DMS 273 treated with DMSO at 0.1 percent for 48 hours (cell line): ENCODE measurements around the gene ARHGEF4.
A peak's percentile ranks its signal among the peaks of the same experiment; 100 is the strongest.

ENCODE experiments used
- DNase-seq: peaks from one replicate; lab custom pipeline; 2025; lab: John Stamatoyannopoulos, UW

The ARHGEF4 gene

DNA sequence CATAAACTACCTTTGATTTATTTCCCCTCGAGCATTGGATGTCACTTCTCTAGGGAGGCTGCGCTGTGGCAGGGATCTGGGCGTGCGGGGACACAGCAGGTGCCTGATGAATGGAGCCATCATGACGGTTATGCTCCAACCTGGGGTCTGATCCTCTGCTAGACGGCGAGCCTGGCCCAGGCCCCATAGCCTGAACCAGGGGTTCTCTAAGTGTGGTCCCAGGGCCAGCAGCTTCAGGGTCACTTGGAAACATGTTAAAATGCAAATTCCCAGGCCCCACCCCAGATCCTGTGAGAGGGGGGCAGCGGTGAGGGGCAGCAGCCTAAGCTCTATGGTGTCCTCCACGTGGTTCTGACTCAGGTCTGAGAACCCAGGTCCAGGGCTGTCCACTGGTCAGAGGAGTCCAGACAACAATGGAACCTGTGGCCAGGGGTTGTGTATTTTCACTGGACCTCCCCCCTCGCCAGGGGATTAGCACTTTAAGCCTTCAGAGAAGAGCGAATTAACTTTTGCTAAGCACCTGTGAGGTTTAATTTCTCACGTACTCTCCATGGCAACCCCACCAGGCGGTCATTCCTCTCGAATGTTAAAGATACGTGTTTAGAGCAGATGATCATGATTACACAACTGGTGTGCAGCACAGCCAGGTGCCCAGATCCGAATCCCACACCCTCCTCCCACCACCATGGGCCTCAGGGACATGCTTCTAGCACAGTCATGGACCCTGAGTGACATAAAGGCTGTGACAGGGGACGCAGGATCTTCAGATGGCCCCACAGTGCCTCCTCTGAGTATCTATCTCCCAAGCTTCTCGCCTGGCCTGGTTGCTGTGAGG is 1.6 kb upstream of the ARHGEF4 start:
- DNase-seq: no peak

DNA sequence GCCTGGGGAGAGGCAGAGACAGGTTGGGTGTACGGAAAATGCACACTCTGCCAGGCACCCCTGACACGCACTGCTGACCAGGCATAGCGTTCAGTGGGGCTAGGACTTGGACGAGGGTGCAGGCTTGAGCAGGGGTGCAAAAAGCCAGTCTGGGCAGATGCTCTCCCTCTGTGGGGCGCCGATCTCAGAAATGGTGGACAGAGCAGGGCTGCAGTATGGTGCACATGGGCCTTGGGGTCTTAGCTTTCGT is 1.0 kb upstream of the ARHGEF4 start:
- no peak for DNase-seq

DNA sequence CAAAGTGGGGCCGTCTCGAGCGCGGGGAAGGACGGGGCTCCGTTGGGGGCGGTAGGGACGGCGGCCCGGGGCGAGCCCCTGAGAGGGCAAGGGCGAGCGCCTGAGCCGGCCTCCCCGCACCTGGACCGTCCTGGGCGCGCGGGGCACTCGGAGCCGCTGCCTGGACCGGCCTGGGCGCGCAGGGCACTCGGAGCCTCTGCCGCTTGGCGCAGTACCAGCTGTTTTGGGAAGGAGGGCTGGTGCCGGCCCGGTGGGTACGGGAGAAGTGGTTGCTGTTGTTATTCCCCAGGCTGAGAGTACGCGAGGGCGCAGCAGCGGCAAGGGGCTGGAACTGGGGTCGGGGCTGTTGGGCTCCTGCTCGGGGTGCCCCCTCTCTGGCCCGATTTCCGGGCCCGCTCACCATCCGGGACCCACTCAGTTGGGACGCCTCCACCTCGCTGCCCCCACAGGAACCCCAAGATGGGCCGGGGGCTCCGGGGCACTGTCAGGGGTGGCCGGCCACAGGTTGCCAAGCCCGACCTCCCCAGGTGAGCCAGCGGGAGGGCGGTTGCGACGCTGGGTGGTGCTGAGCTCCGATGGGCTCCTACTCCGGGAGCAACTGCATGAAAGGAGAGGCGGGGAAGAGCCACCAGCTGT is 579 bp downstream of the ARHGEF4 start:
- no peak for DNase-seq

DNA sequence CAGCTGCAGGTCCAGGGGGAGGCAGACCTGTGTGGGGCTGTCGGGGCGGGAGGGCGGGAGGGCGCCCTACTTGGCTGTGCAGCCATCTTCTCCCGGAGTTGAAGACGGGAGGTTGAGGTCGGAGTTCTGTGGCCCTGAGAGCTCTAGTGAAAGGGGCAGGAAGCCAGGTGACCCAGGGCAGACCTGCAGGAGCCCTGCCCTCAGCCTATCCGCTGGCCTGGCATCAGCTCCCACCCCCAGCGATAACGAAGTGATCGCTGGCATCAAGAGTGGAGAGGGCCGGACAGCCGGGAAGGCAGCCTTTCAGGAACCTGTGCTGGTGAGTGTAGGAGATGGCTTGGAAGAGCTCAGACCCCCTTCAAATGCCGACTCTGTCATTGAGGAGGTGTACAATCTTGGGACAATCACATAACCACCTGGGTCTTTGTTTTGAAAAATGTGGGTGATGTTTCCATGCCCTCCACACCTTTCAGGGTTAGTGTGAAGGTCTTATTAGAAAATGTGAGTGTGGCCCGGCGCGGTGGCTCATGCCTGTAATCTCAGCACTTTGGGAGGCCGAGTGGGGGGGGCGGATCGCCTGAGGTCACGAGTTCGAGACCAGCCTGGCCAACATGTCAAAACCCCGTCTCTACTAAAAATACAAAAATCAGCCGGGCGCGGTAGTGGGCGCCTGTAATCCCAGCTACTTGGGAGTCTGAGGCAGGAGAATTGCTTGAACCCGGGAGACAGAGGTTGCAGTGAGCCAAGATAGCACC is 1.3 kb downstream of the ARHGEF4 start:
- no peak for DNase-seq

DNA sequence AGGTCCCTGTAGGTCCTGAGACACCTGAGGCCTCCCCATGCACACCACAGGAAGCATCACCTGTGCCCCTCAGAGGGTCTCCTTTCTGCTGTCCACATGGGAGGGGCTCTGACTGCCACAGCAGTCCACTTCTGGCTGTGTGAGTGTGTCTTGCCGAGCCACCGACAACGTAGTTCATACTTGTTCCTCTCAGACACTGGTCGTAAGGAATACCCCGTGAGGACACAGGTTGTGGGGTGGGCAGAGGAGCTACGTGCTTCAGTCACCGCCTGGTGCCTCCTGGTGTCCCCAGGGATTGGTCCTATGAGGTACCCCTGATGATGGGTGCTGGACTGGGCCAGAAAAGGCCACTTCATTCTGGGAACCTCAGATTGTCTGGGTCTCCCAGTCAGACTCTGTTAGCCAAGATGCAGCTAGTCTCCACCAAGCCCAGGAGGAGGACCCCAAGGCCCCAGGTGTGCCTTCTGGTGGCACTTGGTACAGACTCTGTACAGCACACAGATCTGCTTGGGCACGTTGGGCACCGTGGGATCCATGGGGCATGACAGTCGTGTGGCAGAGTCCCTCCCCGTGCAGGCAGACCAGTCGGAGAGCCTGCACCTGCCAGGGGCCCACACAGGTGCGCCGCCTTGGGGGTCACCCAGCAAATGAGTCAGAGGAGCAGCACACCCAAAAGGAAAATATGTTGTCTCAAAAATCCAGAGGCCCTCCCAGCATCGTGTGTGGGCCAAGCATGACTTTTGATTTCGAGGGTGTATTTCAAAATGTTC is 2.5 kb downstream of the ARHGEF4 start:
- no peak for DNase-seq

DNA sequence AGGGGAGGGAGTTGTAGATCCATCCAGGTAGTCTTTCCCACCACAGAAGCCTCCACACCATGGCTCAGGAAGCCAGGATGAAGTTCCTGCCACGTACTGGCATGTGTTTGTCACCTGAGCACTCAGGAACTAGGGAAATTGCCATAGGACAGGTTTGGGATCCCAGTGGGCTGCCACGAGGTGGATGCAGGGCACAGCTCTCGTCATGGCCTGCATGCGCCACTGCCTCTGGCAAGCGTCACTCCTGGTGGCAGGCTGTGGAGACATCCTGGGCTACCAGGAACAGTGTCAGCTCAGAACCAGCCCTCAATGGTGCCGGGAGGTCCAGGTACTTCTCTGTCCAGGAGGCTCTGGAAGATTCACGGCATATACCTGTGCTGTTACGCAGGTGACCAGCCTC is 3.8 kb downstream of the ARHGEF4 start:
- DNase-seq: no peak

DNA sequence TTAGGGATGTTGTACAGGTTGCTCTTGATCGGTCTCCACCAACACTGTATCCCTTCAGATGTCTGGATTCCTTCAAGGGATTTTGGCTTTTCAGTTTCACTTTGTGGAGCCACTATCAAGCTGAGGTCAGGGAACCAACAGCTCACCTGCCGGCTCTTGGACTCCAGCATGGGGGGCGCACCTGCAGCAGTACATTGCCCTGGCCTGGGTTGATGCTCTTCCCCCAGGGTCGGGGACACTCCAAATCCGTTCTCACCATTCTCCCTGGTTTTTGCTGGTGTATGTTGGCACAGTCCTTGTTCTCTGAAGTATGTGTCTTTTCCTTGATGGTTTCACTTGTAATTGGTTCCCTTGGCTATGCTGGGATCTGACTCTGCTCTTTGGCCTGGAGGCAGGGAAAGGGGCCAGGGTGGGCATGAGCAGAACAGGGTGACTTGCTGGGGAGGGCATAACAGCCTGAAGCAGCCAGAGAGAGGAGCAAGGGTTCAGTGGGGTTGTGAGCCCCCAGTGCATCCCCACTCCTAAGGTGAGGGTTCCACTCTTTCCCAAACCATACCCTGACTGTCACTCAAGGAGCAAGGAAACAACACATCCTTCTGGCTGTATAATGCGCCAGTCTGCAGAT is 5.1 kb downstream of the ARHGEF4 start:
- no peak for DNase-seq

DNA sequence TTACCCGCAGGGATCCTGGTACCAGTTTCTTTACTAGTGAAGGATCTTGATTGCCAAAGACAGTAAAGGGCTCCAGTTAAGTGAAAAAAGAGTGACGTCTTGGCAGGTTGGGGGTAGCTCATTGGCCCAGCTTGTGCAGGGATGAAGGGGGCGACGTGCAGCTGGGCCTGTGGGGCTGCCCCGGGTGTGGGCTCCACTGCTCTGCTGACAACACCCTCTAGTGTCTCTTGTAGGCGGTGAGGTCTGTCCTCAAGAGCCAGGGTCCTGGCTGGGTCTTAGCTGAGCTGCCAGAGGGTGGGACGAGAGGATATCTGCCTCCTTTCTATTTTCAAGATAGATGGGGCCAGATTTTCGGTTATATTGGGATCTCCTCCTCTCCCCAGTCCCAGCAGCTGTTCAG is 6.1 kb downstream of the ARHGEF4 start:
- peak; percentile 81 for DNase-seq

DNA sequence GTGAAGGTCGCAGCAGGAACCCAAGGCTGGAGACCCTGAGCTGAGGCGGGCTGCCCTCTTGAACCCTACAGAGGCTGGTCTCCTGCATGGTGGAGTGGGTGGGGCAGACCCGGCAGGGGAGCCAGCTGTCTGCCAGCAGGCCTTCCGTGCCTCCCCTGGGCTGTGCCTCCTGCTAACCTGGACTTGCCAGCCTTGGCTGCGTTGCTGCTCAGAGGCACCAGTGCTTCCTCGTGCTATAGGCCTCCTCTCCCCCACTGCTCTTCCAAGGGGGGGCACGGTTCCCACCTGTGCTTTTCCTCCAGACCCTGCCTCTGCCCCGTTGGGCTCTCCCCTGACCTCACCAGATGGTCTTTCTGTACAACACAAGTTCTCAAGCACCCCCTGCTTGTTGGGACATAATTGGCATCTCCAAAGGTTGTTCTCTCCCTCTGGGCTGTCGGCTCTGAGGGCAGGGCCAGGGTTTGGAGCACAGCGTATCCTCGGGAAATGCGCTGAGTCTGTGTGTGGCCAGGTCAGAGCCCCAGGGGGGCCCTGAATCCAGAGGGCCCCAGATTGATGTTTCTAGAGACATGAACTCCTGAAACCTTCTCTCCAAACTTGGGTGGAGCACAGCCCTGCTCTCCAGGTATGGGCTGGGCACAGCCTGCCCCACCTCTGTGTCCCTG is 6.7 kb downstream of the ARHGEF4 start:
- peak; percentile 81 for DNase-seq

DNA sequence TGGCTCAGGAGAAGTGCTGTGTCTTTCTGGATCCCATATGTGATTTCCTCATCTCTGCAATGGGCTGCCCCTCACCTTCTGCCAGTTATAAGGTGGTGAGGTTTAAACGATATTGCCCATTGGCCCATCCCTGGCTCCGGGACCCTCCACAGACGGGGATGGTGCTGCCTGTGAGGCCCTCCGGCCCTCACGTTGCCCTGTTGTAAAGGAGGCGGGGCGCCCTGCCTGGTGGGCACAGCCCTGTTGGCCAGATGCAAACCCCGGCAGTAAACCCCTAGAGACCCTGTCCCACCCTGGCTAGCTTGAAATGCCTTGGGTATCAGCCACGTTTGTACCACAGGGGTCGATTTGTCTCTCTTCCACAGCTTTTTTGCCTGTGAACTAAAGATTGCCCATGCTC is 7.4 kb downstream of the ARHGEF4 start:
- no peak for DNase-seq

DNA sequence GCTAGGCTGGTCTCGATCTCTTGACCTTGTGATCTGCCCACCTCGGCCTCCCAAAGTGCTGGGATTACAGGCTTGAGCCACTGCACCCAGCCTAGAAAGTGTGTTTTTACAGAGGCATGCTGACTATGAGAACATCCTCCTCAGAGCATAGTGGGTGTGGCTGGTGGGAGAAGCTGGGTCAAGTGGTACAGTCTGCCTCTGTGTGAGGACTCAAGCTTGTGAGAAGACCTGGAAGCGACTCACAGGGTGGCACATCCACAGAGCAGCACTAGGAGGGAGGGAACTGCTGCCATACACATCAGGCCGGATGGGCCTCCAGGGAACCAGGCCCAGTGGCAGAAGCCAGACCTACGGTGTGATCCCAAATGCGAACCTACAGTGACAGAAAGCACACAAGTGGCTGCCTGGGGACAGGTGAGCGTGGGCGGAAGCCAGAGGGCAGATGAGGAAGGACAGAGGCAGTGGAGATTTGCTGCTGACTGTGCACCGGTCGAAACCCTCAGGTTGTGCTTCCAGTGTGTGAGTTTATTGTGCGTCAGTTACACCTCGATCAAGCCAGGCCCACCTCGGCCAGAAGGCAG is 8.9 kb downstream of the ARHGEF4 start:
- no peak for DNase-seq

DNA sequence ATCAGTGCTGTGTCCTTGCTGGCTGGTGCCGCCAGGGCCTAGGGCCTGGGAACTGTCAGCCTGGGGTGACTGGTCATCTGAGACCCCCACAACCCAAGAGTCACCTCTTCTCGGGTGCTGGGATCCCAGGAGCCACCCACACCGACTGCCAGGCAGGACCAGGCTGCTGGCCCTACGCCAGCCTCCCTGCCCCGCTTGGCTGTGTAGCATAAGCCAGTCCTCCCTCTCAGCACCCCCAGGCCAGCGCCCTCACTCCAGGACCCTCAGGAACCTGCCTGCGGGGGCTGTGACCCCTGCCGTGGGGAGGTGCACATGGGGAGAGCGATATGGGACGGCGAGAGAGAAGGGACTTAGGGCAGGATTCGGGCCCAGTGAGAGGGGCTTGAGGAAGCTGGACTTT is 9.5 kb downstream of the ARHGEF4 start:
- DNase-seq: no peak

DNA sequence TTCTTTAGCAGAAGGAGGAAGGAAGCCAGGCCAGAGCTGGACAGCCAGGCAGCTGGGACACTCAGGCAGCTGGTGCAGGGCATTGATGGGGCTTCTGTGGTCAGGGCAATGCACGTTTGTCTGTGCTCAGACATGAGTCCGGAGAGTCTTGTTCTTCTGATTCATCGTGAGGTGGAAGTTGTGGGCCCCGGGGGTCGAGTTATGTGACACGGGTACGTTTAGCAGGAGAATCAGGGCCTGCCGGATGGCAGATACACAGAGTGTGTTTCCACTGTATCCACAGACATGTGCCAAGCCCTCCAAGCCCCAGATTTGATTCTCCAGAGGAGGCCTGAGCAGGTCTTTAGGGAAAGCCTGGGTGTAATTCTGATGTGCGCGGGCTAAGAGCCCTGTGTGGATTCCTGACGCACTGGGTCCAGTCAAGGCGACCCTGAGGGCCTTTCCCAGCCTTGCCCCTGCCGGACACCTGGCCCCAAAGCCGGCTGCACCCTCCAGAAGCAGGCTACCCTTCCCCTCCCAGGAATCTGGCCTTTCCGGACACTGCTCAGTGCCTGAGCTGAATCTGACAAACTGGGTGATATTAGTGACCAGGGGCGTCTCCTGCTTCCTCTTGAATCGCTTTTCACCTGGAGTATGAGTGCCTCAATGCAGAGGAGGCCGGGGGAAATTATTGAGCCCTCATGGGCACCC is 10.1 kb downstream of the ARHGEF4 start:
- DNase-seq: no peak

DNA sequence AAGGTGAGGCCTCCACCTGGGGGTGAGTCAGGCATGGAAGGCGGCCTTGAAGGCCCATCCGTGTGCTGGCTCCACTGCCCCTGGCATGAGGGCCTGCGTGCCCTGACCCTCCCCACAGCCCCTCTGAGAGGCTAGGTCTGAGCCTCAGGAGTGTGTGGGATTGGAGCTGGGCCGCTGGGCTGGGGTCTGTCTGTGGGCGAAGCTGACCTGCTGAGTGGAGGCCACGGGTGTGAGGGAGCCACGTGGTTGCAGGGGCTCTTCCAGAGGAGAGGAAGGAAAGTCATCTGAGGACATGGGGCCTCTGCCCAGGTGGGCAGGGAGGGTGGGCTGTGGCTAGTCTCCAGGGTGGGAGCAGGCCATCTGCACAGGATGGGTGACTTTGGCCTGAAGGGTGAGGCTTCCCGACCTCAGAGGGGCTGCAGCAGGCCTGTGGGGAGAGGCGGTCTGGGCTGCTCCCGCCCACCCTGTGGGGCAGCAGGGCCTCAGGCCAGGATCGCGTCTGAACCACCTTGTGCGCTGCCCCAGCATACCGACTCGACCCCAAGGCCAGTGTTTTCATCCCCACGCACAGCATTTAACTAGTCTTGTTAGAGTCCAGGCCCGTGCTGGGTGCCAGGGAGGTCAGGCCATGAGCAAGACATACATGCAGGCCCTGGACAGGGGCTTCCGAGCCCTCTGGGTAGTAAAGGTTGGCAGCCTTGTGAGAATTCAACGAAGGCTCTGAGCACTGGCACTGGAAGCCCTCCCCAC is 11.2 kb downstream of the ARHGEF4 start:
- no peak for DNase-seq

DNA sequence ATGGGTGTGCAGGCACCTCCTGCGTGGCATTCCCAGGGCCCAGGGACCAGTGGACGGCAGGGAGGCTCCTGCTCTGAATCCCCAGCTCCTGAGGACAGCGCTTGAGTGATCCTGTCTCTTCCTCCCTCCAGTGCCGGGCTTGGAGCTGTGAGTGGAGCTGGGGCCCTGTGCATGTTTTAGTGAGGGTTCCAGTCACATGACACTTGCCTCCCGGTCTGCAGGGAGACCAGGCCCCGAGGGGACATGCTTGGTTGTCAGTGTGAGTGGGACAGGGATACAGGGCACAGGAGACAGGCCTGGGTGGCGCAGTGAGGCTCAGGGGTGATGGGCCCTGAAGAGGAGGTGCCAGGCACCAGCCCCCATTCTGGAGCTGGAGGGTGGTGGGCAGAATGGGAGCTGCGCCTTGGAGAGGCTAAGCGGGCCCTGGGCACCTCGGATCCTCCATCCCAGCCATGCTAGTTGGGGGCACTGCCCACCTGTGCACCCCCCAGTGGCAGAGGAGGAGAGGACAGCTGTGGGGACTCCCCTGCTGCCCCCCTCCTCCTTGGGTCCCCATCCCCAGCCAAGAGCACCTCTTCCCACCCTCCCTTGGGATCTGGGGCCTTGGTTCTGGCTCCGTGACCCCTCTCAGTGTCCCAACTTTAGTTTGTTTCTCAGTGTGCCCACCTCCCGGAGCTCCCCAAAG is 12.0 kb downstream of the ARHGEF4 start:
- DNase-seq: no peak

DNA sequence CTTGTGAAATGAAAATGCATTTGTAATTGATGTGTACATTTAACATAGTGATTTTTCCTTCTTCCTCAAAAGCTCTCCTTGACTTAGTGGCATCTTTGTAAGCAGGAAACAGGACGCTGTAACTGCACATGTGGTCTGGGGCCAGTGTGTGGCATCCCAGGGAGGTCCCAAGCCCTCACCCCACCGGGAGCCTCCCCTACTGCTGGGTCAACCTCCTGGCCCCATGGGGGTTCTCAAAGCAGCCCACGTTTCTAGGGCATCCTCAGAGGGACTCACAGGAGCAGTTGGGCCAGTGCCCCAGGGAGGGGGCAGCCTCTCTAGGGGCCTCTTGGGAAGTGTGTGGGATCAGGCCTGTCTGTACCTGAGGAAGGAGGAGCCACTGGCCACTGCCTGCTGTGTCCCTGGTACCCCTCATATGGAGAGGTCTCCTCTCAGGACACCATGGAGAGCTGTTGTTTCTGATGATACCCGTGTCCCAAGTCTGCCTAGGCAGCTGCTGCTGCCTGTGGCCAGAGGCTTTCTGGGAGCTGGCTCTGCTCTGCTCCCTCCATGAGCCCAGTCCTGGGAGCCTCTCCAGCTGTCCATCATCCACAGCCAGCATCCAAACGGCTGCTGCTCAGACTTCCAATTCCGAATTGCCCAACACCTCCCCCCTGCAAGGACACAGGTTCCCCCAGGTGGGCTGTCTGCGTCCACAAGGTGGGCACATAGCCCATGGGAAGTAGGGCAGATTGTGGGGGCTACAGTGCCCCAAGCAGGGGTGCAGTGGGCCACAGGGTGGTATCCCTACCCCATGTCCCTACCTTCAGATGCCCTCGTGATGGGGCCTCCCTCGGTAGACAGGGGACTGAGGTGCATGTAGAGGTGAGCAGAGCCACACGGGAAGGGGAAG is 13.4 kb downstream of the ARHGEF4 start:
- DNase-seq: no peak

DNA sequence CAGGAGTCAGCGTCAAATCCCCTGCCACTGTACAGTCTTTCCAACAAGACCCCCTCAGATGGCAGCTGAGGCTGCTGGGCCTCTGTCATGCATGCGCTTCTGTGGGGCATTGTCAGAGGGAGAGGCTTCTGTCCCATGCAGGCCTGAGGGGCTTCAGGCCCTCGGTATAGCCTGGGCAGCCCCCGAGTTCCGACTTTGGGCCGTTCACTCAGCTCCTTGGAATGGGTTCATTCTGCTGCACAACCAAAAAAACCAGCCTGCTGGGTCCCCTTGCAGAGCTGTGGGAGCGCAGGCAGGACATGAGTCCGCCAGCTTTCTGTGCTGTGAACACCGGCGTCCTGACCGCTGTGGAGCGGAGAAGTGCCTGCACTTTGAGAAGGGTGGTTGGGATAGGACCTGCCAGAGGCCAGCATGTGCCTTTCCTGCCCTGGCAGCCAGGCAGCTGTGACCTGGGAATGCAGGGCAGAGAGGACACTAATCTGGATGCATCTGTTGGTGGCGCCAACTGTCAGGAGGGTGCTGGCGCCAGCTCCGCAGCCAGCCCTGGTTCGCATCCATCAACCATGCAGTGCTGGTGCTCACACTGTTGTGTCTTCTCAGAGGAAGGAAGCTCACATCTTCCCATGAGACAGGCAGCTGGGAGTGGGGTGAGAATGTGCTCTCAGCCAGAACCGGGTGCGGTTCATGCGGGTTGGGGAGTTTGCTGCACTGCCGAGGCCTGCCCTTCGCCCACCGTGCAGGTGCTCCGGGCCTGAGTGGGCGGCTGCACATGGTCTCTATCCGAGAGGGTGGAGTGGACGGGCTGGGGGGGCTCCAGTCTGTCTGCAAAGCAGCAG is 14.3 kb downstream of the ARHGEF4 start:
- DNase-seq: no peak
